Stimulated activated CD4-positive, alpha-beta T cell treated with anti-CD3 and anti-CD28 coated beads, Interleukin-12 subunit alpha, Interleukin-12 subunit beta, amount 100 ng/mL, for 24 hours (primary cell): ENCODE measurements around the gene LETMD1.
A peak's percentile ranks its signal among the peaks of the same experiment; 100 is the strongest.
"Not testable (repeated sequence)": the region's sequence is repeated elsewhere in the genome, so short reads cannot be mapped to it uniquely, and the experiment has no call there.

Source experiments
- DNase-seq, 2 experiments: peaks; one replicate each; pipeline ENCODE4 v3.0.0-alpha.2; 2020; ENCODE audit warnings: low read depth in 2 of 2

Gene LETMD1

GRCh38 chr12:51047655-51048540 is at the start of gene LETMD1:
TSS of gene LETMD1 (plus strand) at chr12:51048327. CDS start at chr12:51048357, 30 bp downstream.
- peak; percentile 78 to 81 for DNase-seq

GRCh38 chr12:50999093-50999492 is 49.0 kb upstream of the LETMD1 start:
- no peak for DNase-seq

GRCh38 chr12:51000245-51000644 is 47.9 kb upstream of the LETMD1 start:
- no peak for DNase-seq

GRCh38 chr12:51001799-51002198 is 46.3 kb upstream of the LETMD1 start:
- no peak for DNase-seq

- DNase-seq = no peak
These were observed 43.6 kb upstream of the LETMD1 start for GRCh38 chr12:51004504-51004903.

GRCh38 chr12:51005030-51005429 is 43.1 kb upstream of the LETMD1 start:
- no peak for DNase-seq

GRCh38 chr12:51005671-51006070 is 42.5 kb upstream of the LETMD1 start:
- DNase-seq = no peak

- no peak for DNase-seq
These were observed 39.6 kb upstream of the LETMD1 start for GRCh38 chr12:51008329-51009055.

- DNase-seq = peak in 1 of 2 experiments; percentile 31
These were observed 39.1 kb upstream of the LETMD1 start for GRCh38 chr12:51009056-51009440.

GRCh38 chr12:51011955-51012354 is 36.2 kb upstream of the LETMD1 start:
- DNase-seq = no peak

- no peak for DNase-seq
These were observed 35.4 kb upstream of the LETMD1 start for GRCh38 chr12:51012570-51013236.

GRCh38 chr12:51013441-51013840 is 34.7 kb upstream of the LETMD1 start:
- DNase-seq = no peak

- DNase-seq = not testable (repeated sequence)
These were observed 33.7 kb upstream of the LETMD1 start for GRCh38 chr12:51014467-51014866.

- DNase-seq = no peak
These were observed 30.7 kb upstream of the LETMD1 start for GRCh38 chr12:51017452-51017851.

- DNase-seq = no peak
These were observed 29.2 kb upstream of the LETMD1 start for GRCh38 chr12:51018956-51019355.

- DNase-seq = no peak
These were observed 28.2 kb upstream of the LETMD1 start for GRCh38 chr12:51019927-51020326.

- DNase-seq = no peak
These were observed 27.5 kb upstream of the LETMD1 start for GRCh38 chr12:51020448-51021182.

- no peak for DNase-seq
These were observed 26.4 kb upstream of the LETMD1 start for GRCh38 chr12:51021694-51022093.

- no peak for DNase-seq
These were observed 24.3 kb upstream of the LETMD1 start for GRCh38 chr12:51023625-51024382.

- no peak for DNase-seq
These were observed 22.7 kb upstream of the LETMD1 start for GRCh38 chr12:51025338-51025835.
